ENCODE measurements around the gene SLC25A22.

DNA sequence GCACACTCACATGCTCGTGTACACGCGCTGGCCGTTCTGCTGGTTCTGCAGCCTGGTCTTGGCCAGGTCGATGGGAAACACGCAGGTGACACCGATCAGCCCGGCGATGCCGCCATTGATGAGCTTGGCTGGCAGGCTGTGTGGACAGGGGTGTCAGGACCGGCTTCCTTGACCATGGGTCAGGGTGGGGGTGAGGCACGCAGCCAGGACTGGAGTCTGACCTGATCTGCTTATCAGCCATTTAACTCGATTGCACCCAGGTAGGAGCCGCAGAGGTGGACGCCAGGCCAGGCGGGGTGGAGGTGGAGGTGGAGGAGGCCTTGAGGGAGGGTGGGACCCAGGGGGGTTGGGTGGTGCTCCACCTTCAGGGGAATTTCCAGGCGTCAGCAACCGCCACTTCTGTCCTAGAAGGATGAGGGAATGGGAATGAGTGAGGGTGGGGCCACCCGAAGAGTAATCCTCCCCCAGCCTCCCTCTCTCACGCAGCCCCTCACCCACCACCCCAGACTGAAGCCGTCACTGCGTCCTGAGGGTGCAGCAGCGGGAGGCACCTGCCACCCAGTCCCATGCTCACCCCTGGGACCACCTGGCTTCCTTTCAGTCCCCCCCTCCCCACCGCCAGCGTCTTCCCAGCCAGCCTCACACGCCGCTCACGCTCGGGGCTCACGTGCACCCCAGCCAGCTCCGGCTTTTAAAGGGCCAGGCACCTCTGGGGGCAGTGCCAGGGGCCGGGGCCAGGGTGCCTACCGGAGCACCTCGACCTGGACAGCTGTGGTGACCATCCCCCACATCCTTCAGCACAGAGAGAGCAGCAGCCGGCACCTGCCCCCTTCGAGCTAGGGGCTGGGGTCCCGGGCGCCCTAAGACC, 3.1 kb downstream of the SLC25A22 start:
- TF ChIP-seq, protein P1, sequence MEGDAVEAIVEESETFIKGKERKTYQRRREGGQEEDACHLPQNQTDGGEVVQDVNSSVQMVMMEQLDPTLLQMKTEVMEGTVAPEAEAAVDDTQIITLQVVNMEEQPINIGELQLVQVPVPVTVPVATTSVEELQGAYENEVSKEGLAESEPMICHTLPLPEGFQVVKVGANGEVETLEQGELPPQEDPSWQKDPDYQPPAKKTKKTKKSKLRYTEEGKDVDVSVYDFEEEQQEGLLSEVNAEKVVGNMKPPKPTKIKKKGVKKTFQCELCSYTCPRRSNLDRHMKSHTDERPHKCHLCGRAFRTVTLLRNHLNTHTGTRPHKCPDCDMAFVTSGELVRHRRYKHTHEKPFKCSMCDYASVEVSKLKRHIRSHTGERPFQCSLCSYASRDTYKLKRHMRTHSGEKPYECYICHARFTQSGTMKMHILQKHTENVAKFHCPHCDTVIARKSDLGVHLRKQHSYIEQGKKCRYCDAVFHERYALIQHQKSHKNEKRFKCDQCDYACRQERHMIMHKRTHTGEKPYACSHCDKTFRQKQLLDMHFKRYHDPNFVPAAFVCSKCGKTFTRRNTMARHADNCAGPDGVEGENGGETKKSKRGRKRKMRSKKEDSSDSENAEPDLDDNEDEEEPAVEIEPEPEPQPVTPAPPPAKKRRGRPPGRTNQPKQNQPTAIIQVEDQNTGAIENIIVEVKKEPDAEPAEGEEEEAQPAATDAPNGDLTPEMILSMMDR (IDR thresholded peaks at IDR 0.05): no peak
- TF ChIP-seq POLR2A (IDR thresholded peaks at IDR 0.05): no peak
